Measurements from ENCODE around the gene NUBP2. TPM values are rescaled to one million over a fixed set of nuclear protein-coding genes. Genes with fewer than 3 reads are reported as not detected.
A peak's percentile ranks its signal among the peaks of the same experiment; 100 is the strongest.

NUBP2 gene
- total and polyA plus RNA-seq, 2 experiments from 2014 or later: 79.4 to 175 TPM

- Mint-ChIP-seq H3K9me3 (no peaks in the 10 kb centered on the region), H3K4me1 (no peaks in the 10 kb centered on the region), H3K27ac (no peak overlapping the region), H3K36me3 (ENCODE audit: low read depth) (peaks cover 12% of the 10 kb centered on the region), H3K4me3 (no peak overlapping the region), H3K27me3 (ENCODE audit: insufficient read depth, low read depth, poor library complexity) (peaks cover 4% of the 10 kb centered on the region)
- no peak overlapping the region for H3K27ac ChIP-seq (ENCODE audit: low read depth)
- H3K4me3 ChIP-seq: no peak overlapping the region
- no peaks in the 10 kb centered on the region for H3K36me3 ChIP-seq (ENCODE audit: insufficient read depth)
- H2AFZ ChIP-seq: no peak overlapping the region
- no peak overlapping the region for H3K4me2 ChIP-seq
- no peaks in the 10 kb centered on the region for H3K4me1 ChIP-seq (ENCODE audit: insufficient read depth)
- H3K27me3 ChIP-seq (ENCODE audit: insufficient read depth): no peaks in the 10 kb centered on the region
- TF ChIP-seq, protein P1, sequence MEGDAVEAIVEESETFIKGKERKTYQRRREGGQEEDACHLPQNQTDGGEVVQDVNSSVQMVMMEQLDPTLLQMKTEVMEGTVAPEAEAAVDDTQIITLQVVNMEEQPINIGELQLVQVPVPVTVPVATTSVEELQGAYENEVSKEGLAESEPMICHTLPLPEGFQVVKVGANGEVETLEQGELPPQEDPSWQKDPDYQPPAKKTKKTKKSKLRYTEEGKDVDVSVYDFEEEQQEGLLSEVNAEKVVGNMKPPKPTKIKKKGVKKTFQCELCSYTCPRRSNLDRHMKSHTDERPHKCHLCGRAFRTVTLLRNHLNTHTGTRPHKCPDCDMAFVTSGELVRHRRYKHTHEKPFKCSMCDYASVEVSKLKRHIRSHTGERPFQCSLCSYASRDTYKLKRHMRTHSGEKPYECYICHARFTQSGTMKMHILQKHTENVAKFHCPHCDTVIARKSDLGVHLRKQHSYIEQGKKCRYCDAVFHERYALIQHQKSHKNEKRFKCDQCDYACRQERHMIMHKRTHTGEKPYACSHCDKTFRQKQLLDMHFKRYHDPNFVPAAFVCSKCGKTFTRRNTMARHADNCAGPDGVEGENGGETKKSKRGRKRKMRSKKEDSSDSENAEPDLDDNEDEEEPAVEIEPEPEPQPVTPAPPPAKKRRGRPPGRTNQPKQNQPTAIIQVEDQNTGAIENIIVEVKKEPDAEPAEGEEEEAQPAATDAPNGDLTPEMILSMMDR (conservative IDR thresholded peaks at IDR 0.05; ENCODE audit: low read depth in 2 of 2): peak; percentile 66 to 72
- TF ChIP-seq, protein P2, sequence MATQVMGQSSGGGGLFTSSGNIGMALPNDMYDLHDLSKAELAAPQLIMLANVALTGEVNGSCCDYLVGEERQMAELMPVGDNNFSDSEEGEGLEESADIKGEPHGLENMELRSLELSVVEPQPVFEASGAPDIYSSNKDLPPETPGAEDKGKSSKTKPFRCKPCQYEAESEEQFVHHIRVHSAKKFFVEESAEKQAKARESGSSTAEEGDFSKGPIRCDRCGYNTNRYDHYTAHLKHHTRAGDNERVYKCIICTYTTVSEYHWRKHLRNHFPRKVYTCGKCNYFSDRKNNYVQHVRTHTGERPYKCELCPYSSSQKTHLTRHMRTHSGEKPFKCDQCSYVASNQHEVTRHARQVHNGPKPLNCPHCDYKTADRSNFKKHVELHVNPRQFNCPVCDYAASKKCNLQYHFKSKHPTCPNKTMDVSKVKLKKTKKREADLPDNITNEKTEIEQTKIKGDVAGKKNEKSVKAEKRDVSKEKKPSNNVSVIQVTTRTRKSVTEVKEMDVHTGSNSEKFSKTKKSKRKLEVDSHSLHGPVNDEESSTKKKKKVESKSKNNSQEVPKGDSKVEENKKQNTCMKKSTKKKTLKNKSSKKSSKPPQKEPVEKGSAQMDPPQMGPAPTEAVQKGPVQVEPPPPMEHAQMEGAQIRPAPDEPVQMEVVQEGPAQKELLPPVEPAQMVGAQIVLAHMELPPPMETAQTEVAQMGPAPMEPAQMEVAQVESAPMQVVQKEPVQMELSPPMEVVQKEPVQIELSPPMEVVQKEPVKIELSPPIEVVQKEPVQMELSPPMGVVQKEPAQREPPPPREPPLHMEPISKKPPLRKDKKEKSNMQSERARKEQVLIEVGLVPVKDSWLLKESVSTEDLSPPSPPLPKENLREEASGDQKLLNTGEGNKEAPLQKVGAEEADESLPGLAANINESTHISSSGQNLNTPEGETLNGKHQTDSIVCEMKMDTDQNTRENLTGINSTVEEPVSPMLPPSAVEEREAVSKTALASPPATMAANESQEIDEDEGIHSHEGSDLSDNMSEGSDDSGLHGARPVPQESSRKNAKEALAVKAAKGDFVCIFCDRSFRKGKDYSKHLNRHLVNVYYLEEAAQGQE (IDR thresholded peaks at IDR 0.05; ENCODE audit: unreplicated experiment): no peak
- H3K79me2 ChIP-seq (replicated peaks; ENCODE audit: insufficient read depth): no peaks in the 10 kb centered on the region; the same call in 1 of the 2 replicates
- ATAC-seq (peak; percentile 83), DNase-seq (ENCODE audit: low spot score) (peak; percentile 78)
- no peaks in the 10 kb centered on the region for H3K9me2 ChIP-seq (ENCODE audit: insufficient read depth)
- H3F3A ChIP-seq (replicated peaks; ENCODE audit: low read depth): no peaks in the 10 kb centered on the region; the same call in 1 of the 2 replicates
- H4K20me1 ChIP-seq (replicated peaks; ENCODE audit: insufficient read depth): no peaks in the 10 kb centered on the region; the same call in 1 of the 2 replicates
These were observed 30.0 kb downstream of the NUBP2 start for GRCh38 chr16:1812732-1813163.

DNA sequence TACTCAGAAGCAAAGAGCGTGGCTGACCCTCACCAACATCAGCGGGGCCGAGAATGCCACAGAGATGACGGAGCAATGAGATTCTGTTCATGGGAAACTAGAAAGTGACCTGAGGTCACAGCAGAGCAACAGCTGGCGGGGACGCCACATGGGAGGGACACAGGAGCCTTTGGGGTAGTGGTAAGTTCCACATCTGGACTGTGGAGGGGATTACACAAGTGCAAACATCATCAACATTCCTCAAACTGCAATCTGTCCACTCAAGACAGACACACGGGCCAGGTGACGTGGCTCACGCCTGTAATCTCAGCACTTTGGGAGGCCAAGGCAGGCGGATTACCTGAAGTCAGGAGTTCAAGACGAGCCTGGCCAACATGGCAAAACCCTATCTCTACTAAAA lies 32.7 kb downstream of the NUBP2 start:
- peaks cover 4% of the 10 kb centered on the region for H3K27me3 Mint-ChIP-seq (ENCODE audit: insufficient read depth, low read depth, poor library complexity)
- H3K9me3 Mint-ChIP-seq: no peaks in the 10 kb centered on the region
- DNase-seq (ENCODE audit: low spot score) (no peak), ATAC-seq (no peak)
- Histone ChIP-seq H3F3A (replicated peaks; ENCODE audit: low read depth) (no peaks in the 10 kb centered on the region; the same call in 1 of the 2 replicates), H3K36me3 (ENCODE audit: insufficient read depth) (no peaks in the 10 kb centered on the region), H3K27ac (ENCODE audit: low read depth) (no peak overlapping the region), H3K9me2 (ENCODE audit: insufficient read depth) (no peaks in the 10 kb centered on the region), H4K20me1 (replicated peaks; ENCODE audit: insufficient read depth) (no peaks in the 10 kb centered on the region; the same call in 1 of the 2 replicates), H3K4me2 (no peak overlapping the region), H3K27me3 (ENCODE audit: insufficient read depth) (no peaks in the 10 kb centered on the region), H3K4me3 (no peak overlapping the region), H3K4me1 (ENCODE audit: insufficient read depth) (no peaks in the 10 kb centered on the region), H2AFZ (no peak overlapping the region), H3K79me2 (replicated peaks; ENCODE audit: insufficient read depth) (no peaks in the 10 kb centered on the region; the same call in 1 of the 2 replicates)
- H3K27ac Mint-ChIP-seq: no peak overlapping the region
- peaks cover 6% of the 10 kb centered on the region; the same call in 2 of the 3 replicates for H3K36me3 Mint-ChIP-seq (ENCODE audit: low read depth)
- H3K4me1 Mint-ChIP-seq: no peaks in the 10 kb centered on the region
- no peak overlapping the region for H3K4me3 Mint-ChIP-seq
- TF ChIP-seq CREB1 (CRISPR knock-in tag; IDR thresholded peaks at IDR 0.05; ENCODE audit: low read depth) (no peak), ETS1 (IDR thresholded peaks at IDR 0.05) (no peak)
- TF ChIP-seq, protein P1 (conservative IDR thresholded peaks at IDR 0.05; ENCODE audit: low read depth in 2 of 2): no peak
- TF ChIP-seq, protein P3, sequence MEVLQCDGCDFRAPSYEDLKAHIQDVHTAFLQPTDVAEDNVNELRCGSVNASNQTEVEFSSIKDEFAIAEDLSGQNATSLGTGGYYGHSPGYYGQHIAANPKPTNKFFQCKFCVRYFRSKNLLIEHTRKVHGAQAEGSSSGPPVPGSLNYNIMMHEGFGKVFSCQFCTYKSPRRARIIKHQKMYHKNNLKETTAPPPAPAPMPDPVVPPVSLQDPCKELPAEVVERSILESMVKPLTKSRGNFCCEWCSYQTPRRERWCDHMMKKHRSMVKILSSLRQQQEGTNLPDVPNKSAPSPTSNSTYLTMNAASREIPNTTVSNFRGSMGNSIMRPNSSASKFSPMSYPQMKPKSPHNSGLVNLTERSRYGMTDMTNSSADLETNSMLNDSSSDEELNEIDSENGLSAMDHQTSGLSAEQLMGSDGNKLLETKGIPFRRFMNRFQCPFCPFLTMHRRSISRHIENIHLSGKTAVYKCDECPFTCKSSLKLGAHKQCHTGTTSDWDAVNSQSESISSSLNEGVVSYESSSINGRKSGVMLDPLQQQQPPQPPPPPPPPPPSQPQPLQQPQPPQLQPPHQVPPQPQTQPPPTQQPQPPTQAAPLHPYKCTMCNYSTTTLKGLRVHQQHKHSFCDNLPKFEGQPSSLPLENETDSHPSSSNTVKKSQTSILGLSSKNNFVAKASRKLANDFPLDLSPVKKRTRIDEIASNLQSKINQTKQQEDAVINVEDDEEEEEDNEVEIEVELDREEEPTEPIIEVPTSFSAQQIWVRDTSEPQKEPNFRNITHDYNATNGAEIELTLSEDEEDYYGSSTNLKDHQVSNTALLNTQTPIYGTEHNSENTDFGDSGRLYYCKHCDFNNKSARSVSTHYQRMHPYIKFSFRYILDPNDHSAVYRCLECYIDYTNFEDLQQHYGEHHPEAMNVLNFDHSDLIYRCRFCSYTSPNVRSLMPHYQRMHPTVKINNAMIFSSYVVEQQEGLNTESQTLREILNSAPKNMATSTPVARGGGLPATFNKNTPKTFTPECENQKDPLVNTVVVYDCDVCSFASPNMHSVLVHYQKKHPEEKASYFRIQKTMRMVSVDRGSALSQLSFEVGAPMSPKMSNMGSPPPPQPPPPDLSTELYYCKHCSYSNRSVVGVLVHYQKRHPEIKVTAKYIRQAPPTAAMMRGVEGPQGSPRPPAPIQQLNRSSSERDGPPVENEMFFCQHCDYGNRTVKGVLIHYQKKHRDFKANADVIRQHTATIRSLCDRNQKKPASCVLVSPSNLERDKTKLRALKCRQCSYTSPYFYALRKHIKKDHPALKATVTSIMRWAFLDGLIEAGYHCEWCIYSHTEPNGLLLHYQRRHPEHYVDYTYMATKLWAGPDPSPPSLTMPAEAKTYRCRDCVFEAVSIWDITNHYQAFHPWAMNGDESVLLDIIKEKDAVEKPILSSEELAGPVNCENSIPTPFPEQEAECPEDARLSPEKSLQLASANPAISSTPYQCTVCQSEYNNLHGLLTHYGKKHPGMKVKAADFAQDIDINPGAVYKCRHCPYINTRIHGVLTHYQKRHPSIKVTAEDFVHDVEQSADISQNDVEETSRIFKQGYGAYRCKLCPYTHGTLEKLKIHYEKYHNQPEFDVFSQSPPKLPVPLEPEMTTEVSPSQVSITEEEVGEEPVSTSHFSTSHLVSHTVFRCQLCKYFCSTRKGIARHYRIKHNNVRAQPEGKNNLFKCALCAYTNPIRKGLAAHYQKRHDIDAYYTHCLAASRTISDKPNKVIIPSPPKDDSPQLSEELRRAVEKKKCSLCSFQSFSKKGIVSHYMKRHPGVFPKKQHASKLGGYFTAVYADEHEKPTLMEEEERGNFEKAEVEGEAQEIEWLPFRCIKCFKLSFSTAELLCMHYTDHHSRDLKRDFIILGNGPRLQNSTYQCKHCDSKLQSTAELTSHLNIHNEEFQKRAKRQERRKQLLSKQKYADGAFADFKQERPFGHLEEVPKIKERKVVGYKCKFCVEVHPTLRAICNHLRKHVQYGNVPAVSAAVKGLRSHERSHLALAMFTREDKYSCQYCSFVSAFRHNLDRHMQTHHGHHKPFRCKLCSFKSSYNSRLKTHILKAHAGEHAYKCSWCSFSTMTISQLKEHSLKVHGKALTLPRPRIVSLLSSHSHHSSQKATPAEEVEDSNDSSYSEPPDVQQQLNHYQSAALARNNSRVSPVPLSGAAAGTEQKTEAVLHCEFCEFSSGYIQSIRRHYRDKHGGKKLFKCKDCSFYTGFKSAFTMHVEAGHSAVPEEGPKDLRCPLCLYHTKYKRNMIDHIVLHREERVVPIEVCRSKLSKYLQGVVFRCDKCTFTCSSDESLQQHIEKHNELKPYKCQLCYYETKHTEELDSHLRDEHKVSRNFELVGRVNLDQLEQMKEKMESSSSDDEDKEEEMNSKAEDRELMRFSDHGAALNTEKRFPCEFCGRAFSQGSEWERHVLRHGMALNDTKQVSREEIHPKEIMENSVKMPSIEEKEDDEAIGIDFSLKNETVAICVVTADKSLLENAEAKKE (CRISPR knock-in tag; IDR thresholded peaks at IDR 0.05): no peak
